Upper lobe of left lung (tissue), 4 donors: ENCODE measurements around the gene STK17B.
"Not testable (repeated sequence)": the region's sequence is repeated elsewhere in the genome, so short reads cannot be mapped to it uniquely, and the experiment has no call there.

ENCODE experiments used
- CTCF ChIP-seq, 6 experiments: fragments of 450-650 bp in 4 of 6; fragments of 200-600 bp in 2 of 6; sonication (generic) in 2 of 6; IDR thresholded peaks; one replicate each; pipeline ENCODE4 v1.5.1; 2016 to 2019; ENCODE audit warnings: antibody characterized with exemption in 6 of 6
- POLR2A ChIP-seq, 4 donors: fragments of 450-650 bp; IDR thresholded peaks; one replicate each; pipeline ENCODE4 v1.5.1; 2016 to 2017; ENCODE audit warnings: antibody characterized with exemption in 4 of 4, mild to moderate bottlenecking in 2 of 4

- not testable (repeated sequence) for TF ChIP-seq CTCF, POLR2A (IDR thresholded peaks at IDR 0.05)
Observed at GRCh38 chr2:196089448-196089847, 81.9 kb downstream of the STK17B start.
